Ectodermal cell (in vitro differentiated cells): ENCODE data around the gene ZNRF1.

Source experiments
- H3K27ac ChIP-seq: 2 replicates; pipeline ENCODE4 v1.7.0; 2013; ENCODE audit warnings: mild to moderate bottlenecking, low read depth, low read length; ENCODE audit not compliant: insufficient read depth, poor library complexity, severe bottlenecking
- H3K27me3 ChIP-seq: 2 replicates; pipeline ENCODE4 v1.7.0; 2013; ENCODE audit warnings: mild to moderate bottlenecking, low read length; ENCODE audit not compliant: insufficient read depth, control insufficient read depth, poor library complexity, severe bottlenecking
- H3K36me3 ChIP-seq: one replicate; pipeline ENCODE4 v1.7.0; 2013; ENCODE audit warnings: low read length; ENCODE audit not compliant: control insufficient read depth, insufficient read depth
- H3K4me1 ChIP-seq: one replicate; pipeline ENCODE4 v1.7.0; 2013; ENCODE audit warnings: low read length; ENCODE audit not compliant: control insufficient read depth, insufficient read depth
- H3K4me3 ChIP-seq: 2 replicates; pipeline ENCODE4 v1.7.0; 2013; ENCODE audit warnings: low read depth, low read length, control low read depth; ENCODE audit not compliant: insufficient read depth
- H3K9me3 ChIP-seq: 2 replicates; pipeline ENCODE4 v1.7.0; 2013; ENCODE audit warnings: mild to moderate bottlenecking, low read length, moderate library complexity; ENCODE audit not compliant: control insufficient read depth
- WGBS, 2 experiments: methylation state at CpG; one replicate each; pipeline ENCODE4 v1.1.7; 2013; ENCODE audit warnings: missing lambda C conversion rate in 2 of 2; 5-methylcytosine and 5-hydroxymethylcytosine counted together

ZNRF1 gene

GRCh38 chr16:75103994-75104393, 105.2 kb downstream of the ZNRF1 start:
- 94 to 96% methylated on average over 4 to 5 of the region's 5 CpGs for WGBS, 2 experiments

GRCh38 chr16:75104836-75105235, 106.0 kb downstream of the ZNRF1 start:
- Histone ChIP-seq H3K9me3 (no peaks in the 10 kb centered on the region), H3K27me3 (no peaks in the 10 kb centered on the region), H3K4me1 (peaks cover 21% of the 10 kb centered on the region), H3K4me3 (no peak overlapping the region), H3K36me3 (peaks cover 3% of the 10 kb centered on the region), H3K27ac (no peak overlapping the region)
- WGBS, 2 experiments = 95 to 96% methylated on average over 11 of the region's 11 CpGs

More at GRCh38 chr16:75103994-75104393, 105.2 kb downstream of the ZNRF1 start:
- no peaks in the 10 kb centered on the region for H3K9me3 ChIP-seq
- H3K4me1 ChIP-seq = peaks cover 24% of the 10 kb centered on the region
- no peak overlapping the region for H3K27ac ChIP-seq
- H3K36me3 ChIP-seq = peaks cover 3% of the 10 kb centered on the region
- H3K4me3 ChIP-seq = no peak overlapping the region
- no peaks in the 10 kb centered on the region for H3K27me3 ChIP-seq

DNA sequence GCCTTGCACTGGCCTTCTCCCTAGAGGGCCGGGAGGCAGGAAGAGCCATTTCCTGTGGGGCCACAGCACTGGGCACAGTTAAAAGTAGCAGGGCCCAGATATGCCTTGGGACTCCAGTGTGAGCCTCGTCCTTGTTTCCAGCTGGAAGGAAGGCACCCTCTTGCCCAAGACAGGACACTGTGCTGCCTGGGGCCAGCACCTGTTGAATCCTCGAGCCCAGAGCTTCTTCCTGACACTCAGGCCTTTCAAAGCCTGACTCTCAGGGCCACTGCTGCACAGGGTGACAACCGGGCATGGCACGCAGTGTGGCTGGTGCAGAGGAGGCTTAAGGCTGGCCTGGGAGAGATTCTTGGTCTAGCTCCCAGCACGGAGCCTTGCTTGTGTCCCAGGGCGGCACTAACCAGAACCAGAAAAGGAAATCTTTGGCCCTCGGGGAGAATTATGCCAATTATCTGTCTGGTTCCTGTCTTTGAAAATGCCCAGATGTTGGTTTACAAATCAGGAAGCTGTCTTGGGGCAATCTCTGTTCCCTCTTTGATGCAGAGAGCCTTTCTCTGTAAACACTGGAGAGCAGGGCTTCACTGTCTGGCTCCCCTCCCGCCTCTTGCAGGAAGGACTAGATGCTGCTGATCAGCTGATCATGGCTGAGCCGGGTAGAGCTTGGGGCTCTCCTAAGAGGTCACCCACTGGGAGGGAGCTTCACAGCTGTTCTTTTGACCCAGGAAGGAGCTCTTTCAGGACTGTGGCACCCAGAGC, 106.7 kb downstream of the ZNRF1 start:
- WGBS, 2 experiments = 87 to 88% methylated on average over 10 of the region's 10 CpGs
- H3K4me1 ChIP-seq = peaks cover 26% of the 10 kb centered on the region
- H3K27me3 ChIP-seq = no peaks in the 10 kb centered on the region
- H3K27ac ChIP-seq = peak overlapping the region; percentile 8
- peaks cover 3% of the 10 kb centered on the region for H3K36me3 ChIP-seq
- H3K4me3 ChIP-seq = no peak overlapping the region
- no peaks in the 10 kb centered on the region for H3K9me3 ChIP-seq

GRCh38 chr16:75106351-75107274, 107.8 kb downstream of the ZNRF1 start:
- no peak overlapping the region for H3K4me3 ChIP-seq

DNA sequence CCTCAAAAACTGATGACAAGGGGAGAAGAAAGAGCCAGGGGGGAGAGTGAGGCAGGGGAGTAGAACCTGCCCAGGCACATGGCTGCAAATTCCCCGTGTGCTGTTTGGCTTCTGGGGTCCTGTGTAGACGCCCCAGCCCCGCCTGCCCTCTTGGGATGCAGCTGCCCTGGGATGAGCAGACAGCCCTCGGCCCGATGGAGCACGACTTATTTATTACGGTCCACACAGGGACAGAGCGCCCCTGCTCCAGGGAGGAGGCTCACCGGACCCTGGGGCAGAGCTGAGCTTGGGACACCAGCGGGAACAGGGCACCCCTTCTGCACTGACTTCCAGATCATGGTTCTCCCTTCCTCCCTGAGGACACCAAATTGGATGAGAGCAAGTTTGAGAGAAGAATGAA, 108.7 kb downstream of the ZNRF1 start:
- Histone ChIP-seq H3K36me3 (peaks cover 3% of the 10 kb centered on the region), H3K4me1 (peaks cover 34% of the 10 kb centered on the region), H3K4me3 (no peak overlapping the region), H3K27me3 (no peaks in the 10 kb centered on the region), H3K9me3 (no peaks in the 10 kb centered on the region), H3K27ac (no peak overlapping the region)
- 94 to 95% methylated on average over 10 of the region's 10 CpGs for WGBS, 2 experiments

More at GRCh38 chr16:75106351-75107274, 107.8 kb downstream of the ZNRF1 start:
- H3K4me1 ChIP-seq = peaks cover 34% of the 10 kb centered on the region
- WGBS, 2 experiments = 95% methylated on average over 20 of the region's 20 CpGs
- H3K36me3 ChIP-seq = peaks cover 3% of the 10 kb centered on the region
- peak overlapping the region; percentile 13 for H3K27ac ChIP-seq
- no peaks in the 10 kb centered on the region for H3K9me3 ChIP-seq
- H3K27me3 ChIP-seq = no peaks in the 10 kb centered on the region

- H3K27me3 ChIP-seq = no peaks in the 10 kb centered on the region
- WGBS, 2 experiments = 81 to 84% methylated on average over 27 of the region's 27 CpGs
- no peaks in the 10 kb centered on the region for H3K9me3 ChIP-seq
- peaks cover 3% of the 10 kb centered on the region for H3K36me3 ChIP-seq
- H3K4me3 ChIP-seq = no peak overlapping the region
- no peak overlapping the region for H3K27ac ChIP-seq
- H3K4me1 ChIP-seq = peaks cover 34% of the 10 kb centered on the region
These were observed 110.2 kb downstream of the ZNRF1 start for GRCh38 chr16:75108792-75109731.

- Histone ChIP-seq H3K36me3 (peaks cover 3% of the 10 kb centered on the region), H3K4me1 (peaks cover 34% of the 10 kb centered on the region), H3K9me3 (no peaks in the 10 kb centered on the region), H3K27me3 (no peaks in the 10 kb centered on the region), H3K4me3 (no peak overlapping the region), H3K27ac (no peak overlapping the region)
- 89 to 90% methylated on average over 10 of the region's 10 CpGs for WGBS, 2 experiments
These were observed 111.0 kb downstream of the ZNRF1 start for GRCh38 chr16:75109732-75110243.

- 27 to 28% methylated on average over 28 of the region's 28 CpGs for WGBS, 2 experiments
- Histone ChIP-seq H3K27ac (peak overlapping the region; percentile 20), H3K36me3 (peaks cover 1% of the 10 kb centered on the region)
These were observed 112.1 kb downstream of the ZNRF1 start for GRCh38 chr16:75110637-75111513.

GRCh38 chr16:75111514-75111940, 112.7 kb downstream of the ZNRF1 start:
- no peak overlapping the region for H3K4me3 ChIP-seq

More at GRCh38 chr16:75110637-75111513, 112.1 kb downstream of the ZNRF1 start:
- H3K27me3 ChIP-seq = no peaks in the 10 kb centered on the region
- no peak overlapping the region for H3K4me3 ChIP-seq
- H3K4me1 ChIP-seq = peaks cover 34% of the 10 kb centered on the region
- H3K9me3 ChIP-seq = no peaks in the 10 kb centered on the region

More at GRCh38 chr16:75111514-75111940, 112.7 kb downstream of the ZNRF1 start:
- peaks cover 28% of the 10 kb centered on the region for H3K4me1 ChIP-seq
- H3K27ac ChIP-seq = no peak overlapping the region
- 68 to 69% methylated on average over 7 of the region's 7 CpGs for WGBS, 2 experiments
- H3K27me3 ChIP-seq = no peaks in the 10 kb centered on the region
- no peaks in the 10 kb centered on the region for H3K9me3 ChIP-seq
- no peaks in the 10 kb centered on the region for H3K36me3 ChIP-seq
